CD4-positive, alpha-beta memory T cell (primary cell): ENCODE measurements around the gene KRTAP10-9. TPM values are rescaled to one million over a fixed set of nuclear protein-coding genes. Genes with fewer than 3 reads are reported as not detected.

Experiments used
- CTCF ChIA-PET: fragments of 350-600 bp; sonication (Branson Sonifier 250); formaldehyde crosslinking; loops from one replicate; lab custom pipeline; 2021; ENCODE audit warnings: inconsistent platforms; ENCODE audit not compliant: partially characterized antibody; lab: Charles Lee
- POLR2A ChIA-PET: fragments of 350-600 bp; sonication (Branson Sonifier 250); formaldehyde crosslinking; loops from one replicate; lab custom pipeline; 2021; ENCODE audit not compliant: partially characterized antibody; lab: Charles Lee
- DNase-seq, 5 donors: peaks; one replicate each; pipeline versions ENCODE4 v3.0.0 to v3.0.0-alpha.2; 2020 to 2022; ENCODE audit warnings: mixed read lengths in 1 of 5
- H3K27ac ChIP-seq: one replicate; pipeline ENCODE4 v1.7.0; 2013; ENCODE audit warnings: low read depth, low read length
- H3K27me3 ChIP-seq: 2 replicates; pipeline ENCODE4 v1.7.0; 2013; ENCODE audit warnings: mild to moderate bottlenecking, low read length, moderate library complexity; ENCODE audit not compliant: insufficient read depth
- H3K36me3 ChIP-seq: 2 replicates; pipeline ENCODE4 v1.7.0; 2013; ENCODE audit warnings: mild to moderate bottlenecking, low read length, moderate library complexity; ENCODE audit not compliant: insufficient read depth
- H3K4me1 ChIP-seq: 2 replicates; pipeline ENCODE4 v1.7.0; 2013; ENCODE audit warnings: mild to moderate bottlenecking, low read length, moderate library complexity; ENCODE audit not compliant: insufficient read depth
- H3K4me3 ChIP-seq, 2 donors: one replicate each; pipeline ENCODE4 v1.7.0; 2013; ENCODE audit warnings: low read length in 2 of 2, mild to moderate bottlenecking in 1 of 2
- H3K9me3 ChIP-seq, 2 donors: one replicate each; pipeline ENCODE4 v1.7.0; 2013; ENCODE audit warnings: low read length in 2 of 2, control low read depth in 1 of 2; ENCODE audit not compliant: control insufficient read depth in 1 of 2
- H3K27ac Mint-ChIP-seq, 7 donors: one replicate each; pipeline ENCODE4 v1.8.0; 2020 to 2021; ENCODE audit warnings: mixed read lengths in 7 of 7, mild to moderate bottlenecking in 6 of 7, inconsistent platforms in 3 of 7, moderate library complexity in 3 of 7
- H3K27me3 Mint-ChIP-seq, 2 donors: one replicate each; pipeline ENCODE4 v1.8.0; 2020 to 2021; ENCODE audit warnings: mixed read lengths in 2 of 2
- H3K36me3 Mint-ChIP-seq, 2 donors: one replicate each; pipeline ENCODE4 v1.8.0; 2020 to 2021; ENCODE audit warnings: mixed read lengths in 2 of 2, inconsistent platforms in 1 of 2, mild to moderate bottlenecking in 1 of 2
- H3K4me1 Mint-ChIP-seq, 4 donors: one replicate each; pipeline ENCODE4 v1.8.0; 2020 to 2021; ENCODE audit warnings: mixed read lengths in 4 of 4, mild to moderate bottlenecking in 1 of 4
- H3K4me3 Mint-ChIP-seq, 8 donors: one replicate each; pipeline ENCODE4 v1.8.0; 2020 to 2021; ENCODE audit warnings: mixed read lengths in 8 of 8, mild to moderate bottlenecking in 7 of 8, moderate library complexity in 6 of 8, inconsistent platforms in 3 of 8
- H3K9me3 Mint-ChIP-seq, 8 donors: one replicate each; pipeline ENCODE4 v1.8.0; 2020 to 2021; ENCODE audit warnings: mixed read lengths in 8 of 8, mild to moderate bottlenecking in 5 of 8, inconsistent platforms in 3 of 8, moderate library complexity in 1 of 8
- intact Hi-C: fragments of 100-400 bp; cut with micrococcal nuclease; formaldehyde crosslinking; loops from one replicate; pipeline ENCODE4 v1.15.1; 2023
- polyA plus RNA-seq, 2 donors: library from polyadenylated mRNA; unstranded; fragments of 300-500 nt; fragmentation: Illumina TruSeq; gene quantifications; one replicate each; pipeline ENCODE4 v1.2.3, GENCODE V29; 2021
- total RNA-seq, 2 experiments: library from RNA; stranded (reverse); gene quantifications; one replicate each; pipeline ENCODE4 v1.2.3, GENCODE V29; 2021

KRTAP10-9 gene
- total and polyA plus RNA-seq, 4 experiments from 2014 or later, result not detected

- no peaks in the 10 kb centered on the region for H3K27me3 Mint-ChIP-seq
- POLR2A ChIA-PET, result interaction anchor here (0.7 to 3.6 kb wide), 4 partner anchors 27 to 143 kb away, joined by 3 to 29 read pairs (median 4); partner anchors contain the start of gene KRTAP10-9
- Histone ChIP-seq H3K27me3 (no peaks in the 10 kb centered on the region), H3K36me3 (no peaks in the 10 kb centered on the region), H3K9me3 (peaks cover 3 to 4% of the 10 kb centered on the region in 2 donors), H3K27ac (no peak overlapping the region), H3K4me1 (peaks cover 48% of the 10 kb centered on the region), H3K4me3 (no peak overlapping the region)
- H3K4me3 Mint-ChIP-seq, result no peak overlapping the region
- H3K27ac Mint-ChIP-seq, result peak overlapping the region; percentile 74 to 97 (median 95)
- H3K4me1 Mint-ChIP-seq, result peaks cover 35 to 52% (median 43%) of the 10 kb centered on the region in 4 donors
- H3K36me3 Mint-ChIP-seq, result peaks cover 14 to 17% of the 10 kb centered on the region in 2 donors
- intact Hi-C loops, result no loop called here
- CTCF ChIA-PET, result interaction anchor here (0.9 to 1.6 kb wide), 7 partner anchors 17 to 142 kb away, joined by 3 to 10 read pairs (median 4); no protein-coding TSS in a partner anchor
- peak in 1 of 5 donors; percentile 21 for DNase-seq
- H3K9me3 Mint-ChIP-seq, result peaks cover 2 to 39% (median 25%) of the 10 kb centered on the region in 8 donors
Measured at GRCh38 chr21:44653123-44653522, 26.2 kb downstream of the KRTAP10-9 start.

GRCh38 chr21:44653656-44654575 lies 27.0 kb downstream of the KRTAP10-9 start:
- peaks cover 43 to 59% (median 51%) of the 10 kb centered on the region in 4 donors for H3K4me1 Mint-ChIP-seq
- H3K4me3 Mint-ChIP-seq, result peak overlapping the region; percentile 15 to 87 (median 66)
- no peaks in the 10 kb centered on the region for H3K27me3 Mint-ChIP-seq
- H3K4me3 ChIP-seq, result peak overlapping the region in 1 of 2 donors; percentile 16
- intact Hi-C loops, result no loop called here
- H3K36me3 ChIP-seq, result no peaks in the 10 kb centered on the region
- H3K27ac Mint-ChIP-seq, result peak overlapping the region; percentile 87 to 97 (median 95)
- ChIA-PET CTCF (interaction anchor here (0.8 to 1.6 kb wide), 9 partner anchors 16 to 143 kb away, joined by 3 to 10 read pairs (median 4); no protein-coding TSS in a partner anchor), POLR2A (interaction anchor here (0.7 to 3.6 kb wide), 6 partner anchors 27 to 278 kb away, joined by 3 to 29 read pairs (median 4); partner anchors contain the start of gene KRTAP10-9)
- H3K9me3 Mint-ChIP-seq, result peaks cover 2 to 39% (median 25%) of the 10 kb centered on the region in 8 donors
- peaks cover 14 to 17% of the 10 kb centered on the region in 2 donors for H3K36me3 Mint-ChIP-seq
- H3K27ac ChIP-seq, result peak overlapping the region; percentile 45
- peaks cover 3 to 4% of the 10 kb centered on the region in 2 donors for H3K9me3 ChIP-seq
- peaks cover 56% of the 10 kb centered on the region for H3K4me1 ChIP-seq
- peak; percentile 83 to 89 (median 85) for DNase-seq
- no peaks in the 10 kb centered on the region for H3K27me3 ChIP-seq

- Mint-ChIP-seq H3K27ac (peak within 1 kb of the TSS; percentile 87 to 97 (median 95)), H3K4me3 (peak within 1 kb of the TSS; percentile 15 to 87 (median 66)), H3K4me1 (peaks cover 50 to 67% (median 57%) of the 10 kb centered on the region in 4 donors), H3K27me3 (no peaks in the 10 kb centered on the region), H3K36me3 (peaks cover 14 to 17% of the 10 kb centered on the region in 2 donors), H3K9me3 (peaks cover 2 to 39% (median 25%) of the 10 kb centered on the region in 8 donors)
- H3K36me3 ChIP-seq, result no peaks in the 10 kb centered on the region
- intact Hi-C loops, result no loop called here
- DNase-seq, result no peak
- H3K4me1 ChIP-seq, result peaks cover 64% of the 10 kb centered on the region
- H3K27ac ChIP-seq, result peak within 1 kb of the TSS; percentile 45
- ChIA-PET POLR2A (interaction anchor here (1.1 to 3.6 kb wide), 4 partner anchors 36 to 277 kb away, joined by 3 to 29 read pairs (median 4); no protein-coding TSS in a partner anchor), CTCF (interaction anchor here (0.8 to 1.8 kb wide), 3 partner anchors 32 to 87 kb away, joined by 3 to 8 read pairs (median 7); no protein-coding TSS in a partner anchor)
- H3K4me3 ChIP-seq, result peak within 1 kb of the TSS in 1 of 2 donors; percentile 16
- peaks cover 3 to 4% of the 10 kb centered on the region in 2 donors for H3K9me3 ChIP-seq
- H3K27me3 ChIP-seq, result no peaks in the 10 kb centered on the region
Measured at GRCh38 chr21:44654576-44655175, 27.8 kb downstream of the KRTAP10-9 start, which contains the start of gene KRTAP12-4. Gene KRTAP12-4, minus strand, starts transcription at chr21:44654659. Its CDS starts 45 bp downstream, at chr21:44654614.

- Mint-ChIP-seq H3K27ac (peak overlapping the region; percentile 94 to 99 (median 98)), H3K9me3 (peaks cover 2 to 39% (median 25%) of the 10 kb centered on the region in 8 donors), H3K4me3 (peak overlapping the region; percentile 73 to 83 (median 78)), H3K27me3 (no peaks in the 10 kb centered on the region), H3K36me3 (peaks cover 17 to 20% of the 10 kb centered on the region in 2 donors), H3K4me1 (peaks cover 53 to 78% (median 64%) of the 10 kb centered on the region in 4 donors)
- ChIA-PET POLR2A (interaction anchor here (1.0 to 2.6 kb wide), 22 partner anchors 9 to 284 kb away, joined by 3 to 89 read pairs (median 6); partner anchors contain the start of genes SUMO3 and TSPEAR), CTCF (interaction anchor here (1.4 to 2.5 kb wide), 7 partner anchors 17 to 146 kb away, joined by 3 to 22 read pairs (median 5); partner anchors contain the start of gene UBE2G2)
- Histone ChIP-seq H3K27ac (peak overlapping the region; percentile 64), H3K9me3 (peaks cover 3 to 4% of the 10 kb centered on the region in 2 donors), H3K36me3 (no peaks in the 10 kb centered on the region), H3K4me1 (peaks cover 68% of the 10 kb centered on the region), H3K27me3 (no peaks in the 10 kb centered on the region), H3K4me3 (peak overlapping the region; percentile 4 to 32)
- DNase-seq, result no peak
- intact Hi-C loops, result loop anchor here (1.0 to 2.0 kb wide), 2 partner anchors 38 to 54 kb away; partner anchors contain the start of gene TSPEAR
Measured at GRCh38 chr21:44656868-44657267, 30.0 kb downstream of the KRTAP10-9 start.

- peaks cover 68% of the 10 kb centered on the region for H3K4me1 ChIP-seq
- H3K36me3 Mint-ChIP-seq, result peaks cover 17 to 20% of the 10 kb centered on the region in 2 donors
- peaks cover 2 to 46% (median 25%) of the 10 kb centered on the region in 8 donors for H3K9me3 Mint-ChIP-seq
- H3K4me3 Mint-ChIP-seq, result peak within 1 kb of the TSS; percentile 73 to 83 (median 78)
- ChIA-PET POLR2A (interaction anchor here (0.6 to 2.6 kb wide), 40 partner anchors 10 to 1684 kb away, joined by 3 to 89 read pairs (median 4); partner anchors contain the start of genes KRTAP12-1, PKNOX1, PTTG1IP and SUMO3), CTCF (interaction anchor here (0.8 to 2.5 kb wide), 11 partner anchors 10 to 147 kb away, joined by 3 to 22 read pairs (median 5); partner anchors contain the start of gene UBE2G2)
- H3K36me3 ChIP-seq, result no peaks in the 10 kb centered on the region
- peak within 1 kb of the TSS; percentile 94 to 99 (median 98) for H3K27ac Mint-ChIP-seq
- H3K9me3 ChIP-seq, result peaks cover 3 to 4% of the 10 kb centered on the region in 2 donors
- intact Hi-C loops, result loop anchor here (1.0 to 2.0 kb wide), 3 partner anchors 39 to 75 kb away; partner anchors contain the start of gene TSPEAR
- H3K27ac ChIP-seq, result peak within 1 kb of the TSS; percentile 64
- peaks cover 53 to 78% (median 64%) of the 10 kb centered on the region in 4 donors for H3K4me1 Mint-ChIP-seq
- H3K27me3 Mint-ChIP-seq, result no peaks in the 10 kb centered on the region
- peak within 1 kb of the TSS; percentile 4 to 32 for H3K4me3 ChIP-seq
- no peaks in the 10 kb centered on the region for H3K27me3 ChIP-seq
- DNase-seq, result peak; percentile 85 to 92 (median 87)
Measured at GRCh38 chr21:44657635-44658540, 31.0 kb downstream of the KRTAP10-9 start, which contains the start of gene KRTAP12-3. Gene KRTAP12-3, plus strand, starts transcription at chr21:44657932. Its CDS starts 48 bp downstream, at chr21:44657980.
